ENCODE measurements around the gene APOBEC2. TPM values are rescaled to one million over a fixed set of nuclear protein-coding genes. Genes with fewer than 3 reads are reported as not detected.

The APOBEC2 gene
- total RNA-seq, 1 donor from 2014 or later = not detected

- no peak for TF ChIP-seq CTCF (IDR thresholded peaks at IDR 0.05)
- H3K27me3 ChIP-seq = no peaks in the 10 kb centered on the region
- H3K36me3 ChIP-seq = no peaks in the 10 kb centered on the region
- intact Hi-C loops (cut with DNase I) = no loop called here
- no peak for DNase-seq (ENCODE audit: low spot score in 2 of 2)
- H3K9me3 ChIP-seq = no peaks in the 10 kb centered on the region
- H3K4me3 ChIP-seq = no peak overlapping the region
- no peaks in the 10 kb centered on the region for H3K4me1 ChIP-seq
- no peak overlapping the region for H3K27ac ChIP-seq
These were observed 9.9 kb upstream of the APOBEC2 start for GRCh38 chr6:41043151-41043550.

- intact Hi-C loops (cut with DNase I) = no loop called here
- Histone ChIP-seq H3K27ac (no peak overlapping the region), H3K27me3 (no peaks in the 10 kb centered on the region), H3K9me3 (no peaks in the 10 kb centered on the region), H3K4me3 (no peak overlapping the region), H3K4me1 (no peaks in the 10 kb centered on the region), H3K36me3 (no peaks in the 10 kb centered on the region)
- no peak for TF ChIP-seq CTCF (IDR thresholded peaks at IDR 0.05)
- no peak for DNase-seq (ENCODE audit: low spot score in 2 of 2)
These were observed 7.3 kb upstream of the APOBEC2 start for GRCh38 chr6:41045664-41046063.

GRCh38 chr6:41046084-41046483 is 6.9 kb upstream of the APOBEC2 start:
- Histone ChIP-seq H3K9me3 (no peaks in the 10 kb centered on the region), H3K36me3 (no peaks in the 10 kb centered on the region), H3K4me1 (no peaks in the 10 kb centered on the region), H3K4me3 (no peak overlapping the region), H3K27me3 (no peaks in the 10 kb centered on the region), H3K27ac (no peak overlapping the region)
- DNase-seq (ENCODE audit: low spot score in 2 of 2) = no peak
- TF ChIP-seq CTCF (IDR thresholded peaks at IDR 0.05) = no peak
- intact Hi-C loops (cut with DNase I) = no loop called here

- DNase-seq (ENCODE audit: low spot score in 2 of 2) = no peak
- Histone ChIP-seq H3K9me3 (no peaks in the 10 kb centered on the region), H3K4me3 (no peak overlapping the region), H3K27ac (no peak overlapping the region), H3K27me3 (no peaks in the 10 kb centered on the region), H3K36me3 (no peaks in the 10 kb centered on the region), H3K4me1 (no peaks in the 10 kb centered on the region)
- no peak for TF ChIP-seq CTCF (IDR thresholded peaks at IDR 0.05)
- intact Hi-C loops (cut with DNase I) = no loop called here
These were observed 5.7 kb upstream of the APOBEC2 start for GRCh38 chr6:41047306-41047705.

GRCh38 chr6:41047745-41048732 is 5.0 kb upstream of the APOBEC2 start:
- Histone ChIP-seq H3K36me3 (no peaks in the 10 kb centered on the region), H3K4me3 (no peak overlapping the region), H3K27ac (no peak overlapping the region), H3K9me3 (no peaks in the 10 kb centered on the region), H3K27me3 (no peaks in the 10 kb centered on the region), H3K4me1 (no peaks in the 10 kb centered on the region)
- no peak for DNase-seq (ENCODE audit: low spot score in 2 of 2)
- intact Hi-C loops (cut with DNase I) = no loop called here
- no peak for TF ChIP-seq CTCF (IDR thresholded peaks at IDR 0.05)
